ENCODE data around the gene ADARB2.

Gene ADARB2

GRCh38 chr10:1514681-1515080 is 222.6 kb downstream of the ADARB2 start:
- no peaks in the 10 kb centered on the region for H4K20me1 ChIP-seq (ENCODE audit: control insufficient read depth, insufficient read depth, low read depth, low read length)
- no peaks in the 10 kb centered on the region for H3K79me2 ChIP-seq (ENCODE audit: control insufficient read depth, low read length)
- no peak overlapping the region for H3K4me2 ChIP-seq (ENCODE audit: low read length)
- no peaks in the 10 kb centered on the region for H3F3A ChIP-seq (ENCODE audit: control insufficient read depth, insufficient read depth)
- H3K4me1 ChIP-seq (ENCODE audit: control insufficient read depth, low read length): peaks cover 9% of the 10 kb centered on the region
- no peaks in the 10 kb centered on the region for H3K27me3 ChIP-seq (ENCODE audit: control insufficient read depth, low read length)
- TF ChIP-seq, protein P1, sequence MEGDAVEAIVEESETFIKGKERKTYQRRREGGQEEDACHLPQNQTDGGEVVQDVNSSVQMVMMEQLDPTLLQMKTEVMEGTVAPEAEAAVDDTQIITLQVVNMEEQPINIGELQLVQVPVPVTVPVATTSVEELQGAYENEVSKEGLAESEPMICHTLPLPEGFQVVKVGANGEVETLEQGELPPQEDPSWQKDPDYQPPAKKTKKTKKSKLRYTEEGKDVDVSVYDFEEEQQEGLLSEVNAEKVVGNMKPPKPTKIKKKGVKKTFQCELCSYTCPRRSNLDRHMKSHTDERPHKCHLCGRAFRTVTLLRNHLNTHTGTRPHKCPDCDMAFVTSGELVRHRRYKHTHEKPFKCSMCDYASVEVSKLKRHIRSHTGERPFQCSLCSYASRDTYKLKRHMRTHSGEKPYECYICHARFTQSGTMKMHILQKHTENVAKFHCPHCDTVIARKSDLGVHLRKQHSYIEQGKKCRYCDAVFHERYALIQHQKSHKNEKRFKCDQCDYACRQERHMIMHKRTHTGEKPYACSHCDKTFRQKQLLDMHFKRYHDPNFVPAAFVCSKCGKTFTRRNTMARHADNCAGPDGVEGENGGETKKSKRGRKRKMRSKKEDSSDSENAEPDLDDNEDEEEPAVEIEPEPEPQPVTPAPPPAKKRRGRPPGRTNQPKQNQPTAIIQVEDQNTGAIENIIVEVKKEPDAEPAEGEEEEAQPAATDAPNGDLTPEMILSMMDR (IDR thresholded peaks at IDR 0.05; ENCODE audit: low read depth, low read length, poor library complexity, severe bottlenecking): no peak
- no peak for TF ChIP-seq EZH2phosphoT487 (IDR thresholded peaks at IDR 0.05; ENCODE audit: borderline replicate concordance, low read length)
- H3K9me2 ChIP-seq (replicated peaks; ENCODE audit: control insufficient read depth, low read length): no peaks in the 10 kb centered on the region
- no peaks in the 10 kb centered on the region for H3K36me3 ChIP-seq (ENCODE audit: control insufficient read depth, low read length)
- no peak overlapping the region for H3K27ac ChIP-seq (ENCODE audit: low read depth, low read length)
- no peak overlapping the region for H3K4me3 ChIP-seq (ENCODE audit: low read length)
- H3K9me3 ChIP-seq (ENCODE audit: control insufficient read depth, insufficient read depth, low read length): peaks cover 4% of the 10 kb centered on the region; the same call in 1 of the 2 replicates

GRCh38 chr10:1513221-1513620 is 224.1 kb downstream of the ADARB2 start:
- peaks cover 9% of the 10 kb centered on the region for H3K4me1 ChIP-seq (ENCODE audit: control insufficient read depth, low read length)
- no peak for TF ChIP-seq EZH2phosphoT487 (IDR thresholded peaks at IDR 0.05; ENCODE audit: borderline replicate concordance, low read length)
- TF ChIP-seq, protein P1 (IDR thresholded peaks at IDR 0.05; ENCODE audit: low read depth, low read length, poor library complexity, severe bottlenecking): no peak
- no peak overlapping the region for H3K4me3 ChIP-seq (ENCODE audit: low read length)
- no peaks in the 10 kb centered on the region for H3K9me2 ChIP-seq (replicated peaks; ENCODE audit: control insufficient read depth, low read length)
- H3K36me3 ChIP-seq (ENCODE audit: control insufficient read depth, low read length): no peaks in the 10 kb centered on the region
- no peaks in the 10 kb centered on the region for H3K27me3 ChIP-seq (ENCODE audit: control insufficient read depth, low read length)
- H3F3A ChIP-seq (ENCODE audit: control insufficient read depth, insufficient read depth): no peaks in the 10 kb centered on the region
- H4K20me1 ChIP-seq (ENCODE audit: control insufficient read depth, insufficient read depth, low read depth, low read length): no peaks in the 10 kb centered on the region
- H3K9me3 ChIP-seq (ENCODE audit: control insufficient read depth, insufficient read depth, low read length): peaks cover 4% of the 10 kb centered on the region; the same call in 1 of the 2 replicates
- H3K27ac ChIP-seq (ENCODE audit: low read depth, low read length): no peak overlapping the region
- H3K79me2 ChIP-seq (ENCODE audit: control insufficient read depth, low read length): no peaks in the 10 kb centered on the region
- H3K4me2 ChIP-seq (ENCODE audit: low read length): no peak overlapping the region

GRCh38 chr10:1509011-1509530 is 228.3 kb downstream of the ADARB2 start:
- H3K4me3 ChIP-seq (ENCODE audit: low read length): no peak overlapping the region
- no peaks in the 10 kb centered on the region for H3K79me2 ChIP-seq (ENCODE audit: control insufficient read depth, low read length)
- H3K36me3 ChIP-seq (ENCODE audit: control insufficient read depth, low read length): no peaks in the 10 kb centered on the region
- no peak overlapping the region for H3K27ac ChIP-seq (ENCODE audit: low read depth, low read length)
- no peaks in the 10 kb centered on the region for H3K9me2 ChIP-seq (replicated peaks; ENCODE audit: control insufficient read depth, low read length)
- no peaks in the 10 kb centered on the region for H3K4me1 ChIP-seq (ENCODE audit: control insufficient read depth, low read length)
- H3K4me2 ChIP-seq (ENCODE audit: low read length): no peak overlapping the region
- no peaks in the 10 kb centered on the region for H3F3A ChIP-seq (ENCODE audit: control insufficient read depth, insufficient read depth)
- no peak for TF ChIP-seq EZH2phosphoT487 (IDR thresholded peaks at IDR 0.05; ENCODE audit: borderline replicate concordance, low read length)
- TF ChIP-seq, protein P1 (IDR thresholded peaks at IDR 0.05; ENCODE audit: low read depth, low read length, poor library complexity, severe bottlenecking): no peak
- H3K9me3 ChIP-seq (ENCODE audit: control insufficient read depth, insufficient read depth, low read length): peaks cover 4% of the 10 kb centered on the region; the same call in 1 of the 2 replicates
- no peaks in the 10 kb centered on the region for H3K27me3 ChIP-seq (ENCODE audit: control insufficient read depth, low read length)
- H4K20me1 ChIP-seq (ENCODE audit: control insufficient read depth, insufficient read depth, low read depth, low read length): no peaks in the 10 kb centered on the region

Measured in DOHH2 (cell line).